CD14-positive monocyte (primary cell): ENCODE data around the gene IRF2BP2. TPM values are rescaled to one million over a fixed set of nuclear protein-coding genes. Genes with fewer than 3 reads are reported as not detected.

Experiments used
- DNase-seq, 3 donors: peaks; one replicate each; pipeline ENCODE4 v3.0.0-alpha.2; 2011 to 2022
- H2AFZ ChIP-seq: 2 replicates; pipeline ENCODE4 v1.6.0; 2012; ENCODE audit warnings: mild to moderate bottlenecking, low read depth, low read length, inconsistent platforms; ENCODE audit not compliant: insufficient read depth, poor library complexity, severe bottlenecking
- H3K27ac ChIP-seq, 2 donors: 1 replicate in 1 of 2; 2 replicates in 1 of 2; pipeline ENCODE4 v1.5.1; 2012 to 2013; ENCODE audit warnings: low read length in 2 of 2, control low read depth in 1 of 2, inconsistent platforms in 1 of 2, low read depth in 1 of 2, mild to moderate bottlenecking in 1 of 2
- H3K27me3 ChIP-seq, 2 donors: one replicate each; pipeline versions ENCODE4 v1.6.0 to v1.6.1; 2011 to 2013; ENCODE audit warnings: low read length in 2 of 2; ENCODE audit not compliant: control insufficient read depth in 2 of 2, insufficient read depth in 2 of 2
- H3K36me3 ChIP-seq, 2 donors: replicated peaks in 1 of 2; 1 replicate in 1 of 2; 2 replicates in 1 of 2; pipeline versions ENCODE4 v1.5.1 to v1.6.1; 2012 to 2013; ENCODE audit warnings: low read length in 2 of 2, control low read depth in 1 of 2, inconsistent platforms in 1 of 2, mild to moderate bottlenecking in 1 of 2; ENCODE audit not compliant: insufficient read depth in 2 of 2, control insufficient read depth in 1 of 2
- H3K4me1 ChIP-seq, 2 donors: 1 replicate in 1 of 2; 2 replicates in 1 of 2; pipeline versions ENCODE4 v1.5.1 to v1.6.1; 2012 to 2013; ENCODE audit warnings: low read length in 2 of 2, control low read depth in 1 of 2, inconsistent platforms in 1 of 2, mild to moderate bottlenecking in 1 of 2, moderate library complexity in 1 of 2; ENCODE audit not compliant: insufficient read depth in 2 of 2, control insufficient read depth in 1 of 2
- H3K4me2 ChIP-seq: replicated peaks from 2 replicates; pipeline ENCODE3; 2012; ENCODE audit warnings: low read length, moderate library complexity, mild to moderate bottlenecking; ENCODE audit not compliant: poor library complexity, severe bottlenecking; ENCODE audit errors: extremely low read depth
- H3K4me3 ChIP-seq, 3 experiments: fragments of 200-600 bp in 1 of 3; sonication (generic) in 1 of 3; replicated peaks in 1 of 3; 1 replicate in 2 of 3; 2 replicates in 1 of 3; pipeline ENCODE4 v1.5.1; 2011 to 2013; ENCODE audit warnings: low read length in 3 of 3, mild to moderate bottlenecking in 3 of 3, control low read depth in 2 of 3, low read depth in 2 of 3, inconsistent platforms in 1 of 3, moderate library complexity in 1 of 3
- H3K79me2 ChIP-seq: 2 replicates; pipeline ENCODE4 v1.6.0; 2012; ENCODE audit warnings: mild to moderate bottlenecking, control low read depth, inconsistent platforms, low read length, moderate library complexity; ENCODE audit not compliant: insufficient read depth
- H3K9ac ChIP-seq: 2 replicates; pipeline ENCODE4 v1.6.0; 2017; ENCODE audit warnings: low read length, mild to moderate bottlenecking; ENCODE audit not compliant: insufficient read depth, poor library complexity, severe bottlenecking
- H3K9me3 ChIP-seq, 2 donors: replicated peaks in 1 of 2; 1 replicate in 1 of 2; 2 replicates in 1 of 2; pipeline versions ENCODE4 v1.5.1 to v1.6.1; 2012 to 2013; ENCODE audit warnings: low read length in 2 of 2, control low read depth in 1 of 2; ENCODE audit not compliant: control insufficient read depth in 1 of 2, insufficient read depth in 1 of 2
- H4K20me1 ChIP-seq: 2 replicates; pipeline ENCODE4 v1.6.0; 2012; ENCODE audit warnings: mild to moderate bottlenecking, low read length, control low read depth, moderate library complexity; ENCODE audit not compliant: insufficient read depth
- H3K27ac Mint-ChIP-seq, 7 donors: one replicate each; pipeline ENCODE4 v1.8.0; 2020; ENCODE audit warnings: mild to moderate bottlenecking in 7 of 7, mixed read lengths in 7 of 7, moderate library complexity in 6 of 7, inconsistent platforms in 2 of 7
- H3K27me3 Mint-ChIP-seq, 3 donors: one replicate each; pipeline ENCODE4 v1.8.0; 2021 to 2022; ENCODE audit warnings: low read depth in 3 of 3, mild to moderate bottlenecking in 3 of 3, mixed read lengths in 3 of 3, moderate library complexity in 3 of 3, inconsistent platforms in 1 of 3
- H3K36me3 Mint-ChIP-seq, 2 donors: one replicate each; pipeline ENCODE4 v1.8.0; 2020; ENCODE audit warnings: mixed read lengths in 2 of 2, inconsistent platforms in 1 of 2, mild to moderate bottlenecking in 1 of 2
- H3K4me1 Mint-ChIP-seq: one replicate; pipeline ENCODE4 v1.8.0; 2020; ENCODE audit warnings: mild to moderate bottlenecking, mixed read lengths
- H3K4me3 Mint-ChIP-seq, 2 donors: one replicate each; pipeline ENCODE4 v1.8.0; 2020; ENCODE audit warnings: mild to moderate bottlenecking in 2 of 2, mixed read lengths in 2 of 2, moderate library complexity in 1 of 2
- H3K9me3 Mint-ChIP-seq, 7 donors: one replicate each; pipeline ENCODE4 v1.8.0; 2020 to 2022; ENCODE audit warnings: mixed read lengths in 7 of 7, mild to moderate bottlenecking in 6 of 7, moderate library complexity in 6 of 7, inconsistent platforms in 2 of 7
- WGBS: methylation state at CpG from one replicate; pipeline ENCODE4 v1.1.5; 2013; ENCODE audit warnings: missing lambda C conversion rate; ENCODE audit not compliant: insufficient coverage; 5-methylcytosine and 5-hydroxymethylcytosine counted together
- intact Hi-C, 2 donors: fragments of 100-400 bp; cut with micrococcal nuclease; formaldehyde crosslinking; loops; one replicate each; pipeline versions ENCODE4 v1.15.0 to v1.15.1; 2023
- polyA plus RNA-seq, 3 donors: library from polyadenylated mRNA; depleted of rRNA in 1 of 3; unstranded in 2 of 3; stranded (reverse) in 1 of 3; fragments of 300-500 nt in 2 of 3; fragments of >200 nt in 1 of 3; fragmentation: Illumina TruSeq in 2 of 3; gene quantifications; 1 replicate in 2 of 3; 2 replicates in 1 of 3; pipeline ENCODE4 v1.2.3, GENCODE V29; 2012 to 2021
- TF ChIP-seq, protein P1 (sequence below): fragments of 200-600 bp; IDR thresholded peaks from one replicate; pipeline ENCODE4 v1.8.0; 2022; ENCODE audit warnings: antibody characterized with exemption, mild to moderate bottlenecking

IRF2BP2 gene
- polyA plus RNA-seq, 3 donors: 22.4 to 656 (median 22.6) TPM

DNA sequence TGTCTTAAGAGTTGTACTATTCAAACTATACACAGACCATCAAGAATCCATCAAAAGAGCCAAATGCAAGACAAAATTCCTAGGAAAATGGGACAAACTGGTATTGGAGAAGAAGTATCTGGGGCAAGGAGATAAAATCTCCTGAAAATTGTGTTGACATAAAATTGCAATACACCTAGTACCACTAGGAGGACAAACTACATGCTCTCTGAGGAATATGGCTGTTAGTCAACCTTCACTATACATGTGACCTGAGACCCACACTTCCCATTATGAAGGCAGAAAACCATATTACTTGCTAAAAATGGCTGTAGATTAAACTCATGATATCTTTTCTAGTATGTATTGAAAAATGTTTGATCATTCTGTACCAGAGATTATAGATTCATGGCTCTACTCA lies 30.0 kb downstream of the IRF2BP2 start:
- no peaks in the 10 kb centered on the region for H4K20me1 ChIP-seq
- H3K9ac ChIP-seq: no peak overlapping the region
- Mint-ChIP-seq H3K27me3 (peaks cover 0 to 2% (median 1%) of the 10 kb centered on the region in 3 donors), H3K9me3 (peaks cover 0 to 8% (median 3%) of the 10 kb centered on the region in 7 donors), H3K4me1 (peaks cover 3% of the 10 kb centered on the region), H3K36me3 (no peaks in the 10 kb centered on the region), H3K27ac (no peak overlapping the region), H3K4me3 (no peak overlapping the region)
- intact Hi-C loops: no loop called here
- H3K4me2 ChIP-seq: no peak overlapping the region
- no peaks in the 10 kb centered on the region for H3K4me1 ChIP-seq
- H3K27me3 ChIP-seq: no peaks in the 10 kb centered on the region
- no peaks in the 10 kb centered on the region for H3K36me3 ChIP-seq
- no peak overlapping the region for H3K4me3 ChIP-seq
- TF ChIP-seq, protein P1, sequence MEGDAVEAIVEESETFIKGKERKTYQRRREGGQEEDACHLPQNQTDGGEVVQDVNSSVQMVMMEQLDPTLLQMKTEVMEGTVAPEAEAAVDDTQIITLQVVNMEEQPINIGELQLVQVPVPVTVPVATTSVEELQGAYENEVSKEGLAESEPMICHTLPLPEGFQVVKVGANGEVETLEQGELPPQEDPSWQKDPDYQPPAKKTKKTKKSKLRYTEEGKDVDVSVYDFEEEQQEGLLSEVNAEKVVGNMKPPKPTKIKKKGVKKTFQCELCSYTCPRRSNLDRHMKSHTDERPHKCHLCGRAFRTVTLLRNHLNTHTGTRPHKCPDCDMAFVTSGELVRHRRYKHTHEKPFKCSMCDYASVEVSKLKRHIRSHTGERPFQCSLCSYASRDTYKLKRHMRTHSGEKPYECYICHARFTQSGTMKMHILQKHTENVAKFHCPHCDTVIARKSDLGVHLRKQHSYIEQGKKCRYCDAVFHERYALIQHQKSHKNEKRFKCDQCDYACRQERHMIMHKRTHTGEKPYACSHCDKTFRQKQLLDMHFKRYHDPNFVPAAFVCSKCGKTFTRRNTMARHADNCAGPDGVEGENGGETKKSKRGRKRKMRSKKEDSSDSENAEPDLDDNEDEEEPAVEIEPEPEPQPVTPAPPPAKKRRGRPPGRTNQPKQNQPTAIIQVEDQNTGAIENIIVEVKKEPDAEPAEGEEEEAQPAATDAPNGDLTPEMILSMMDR: peak; percentile 78
- peak; percentile 51 to 73 (median 72) for DNase-seq
- H3K79me2 ChIP-seq: no peaks in the 10 kb centered on the region
- no peak overlapping the region for H2AFZ ChIP-seq
- no peaks in the 10 kb centered on the region for H3K9me3 ChIP-seq
- H3K27ac ChIP-seq: no peak overlapping the region

DNA sequence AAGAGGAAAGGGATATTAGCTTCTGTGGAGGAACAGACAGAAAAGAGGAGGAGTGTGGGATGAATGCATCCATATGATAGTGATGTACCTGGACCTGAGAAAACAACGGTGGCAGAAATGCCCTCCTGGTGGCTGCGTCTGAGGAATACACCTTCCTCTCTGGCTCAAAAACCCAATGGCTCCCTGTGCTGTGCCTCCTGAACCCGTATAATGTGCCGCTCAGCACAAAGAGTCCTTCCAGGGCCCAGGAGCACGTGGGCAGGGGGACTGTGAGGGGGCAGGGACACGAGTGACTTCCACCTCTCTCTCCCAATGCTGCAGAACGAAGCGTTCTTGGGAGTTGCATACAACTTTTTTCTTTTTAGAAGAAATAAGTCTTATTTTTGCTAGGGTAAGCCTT lies 31.2 kb downstream of the IRF2BP2 start:
- H3K27ac Mint-ChIP-seq: no peak overlapping the region
- TF ChIP-seq, protein P1: no peak
- WGBS: 100% methylated on average over 3 of the region's 8 CpGs

More for the DNA sequence above, 31.2 kb downstream of the IRF2BP2 start:
- peaks cover 0 to 8% (median 3%) of the 10 kb centered on the region in 7 donors for H3K9me3 Mint-ChIP-seq
- H3K4me2 ChIP-seq: no peak overlapping the region
- no peak overlapping the region for H3K9ac ChIP-seq
- no peaks in the 10 kb centered on the region for H3K27me3 ChIP-seq
- no peaks in the 10 kb centered on the region for H3K79me2 ChIP-seq
- H2AFZ ChIP-seq: no peak overlapping the region
- no peaks in the 10 kb centered on the region for H4K20me1 ChIP-seq
- no peak overlapping the region for H3K4me3 Mint-ChIP-seq
- H3K4me1 Mint-ChIP-seq: peaks cover 6% of the 10 kb centered on the region
- H3K27me3 Mint-ChIP-seq: no peaks in the 10 kb centered on the region
- intact Hi-C loops: no loop called here
- no peak overlapping the region for H3K27ac ChIP-seq
- no peaks in the 10 kb centered on the region for H3K36me3 ChIP-seq
- H3K4me3 ChIP-seq: no peak overlapping the region
- peaks cover 3 to 5% of the 10 kb centered on the region in 2 donors for H3K4me1 ChIP-seq
- no peaks in the 10 kb centered on the region for H3K36me3 Mint-ChIP-seq
- DNase-seq: no peak
- no peaks in the 10 kb centered on the region for H3K9me3 ChIP-seq
